HCT116 (cell line): Measurements from ENCODE around the gene LXN. TPM values are rescaled to one million over a fixed set of nuclear protein-coding genes. Genes with fewer than 3 reads are reported as not detected.

Source experiments
- ATAC-seq: fragments of 200-7000 bp; cut with Tn5 transposase; 2 replicates; pipeline ENCODE4 v1.9.1; 2020; ENCODE audit warnings: mild to moderate bottlenecking, moderate library complexity
- BruUV-seq: library from RNA; stranded (reverse); fragments of 400-500 nt; replicated peaks from 2 replicates; lab custom pipeline; 2021; lab: Mats Ljungman, UMichigan
- CTCF ChIA-PET: fragments of 300-600 bp; sonication (Branson Sonifier 250); formaldehyde crosslinking; loops from one replicate; lab custom pipeline; 2021; ENCODE audit warnings: antibody characterized with exemption; lab: Charles Lee
- POLR2A ChIA-PET: fragments of 300-600, 350-600 bp; sonication (Branson Sonifier 250); formaldehyde crosslinking; loops from one replicate; lab custom pipeline; 2021; ENCODE audit warnings: antibody characterized with exemption; lab: Charles Lee
- RAD21 ChIA-PET, 2 experiments: fragments of 300-600 bp; sonication (Branson Sonifier 250); formaldehyde crosslinking; loops; one replicate each; lab custom pipeline; 2023; ENCODE audit warnings: low total read pairs in 2 of 2; ENCODE audit not compliant: uncharacterized antibody in 2 of 2, unreplicated experiment in 2 of 2, low non-redundant PET in 1 of 2; lab: Charles Lee
- DNase-seq: peaks from one replicate; pipeline ENCODE4 v3.0.0-alpha.2; 2010; ENCODE audit warnings: low read depth, low spot score
- H2AFZ ChIP-seq: fragments of 200-600 bp; shearing (Covaris generic), sonication (generic); 2 replicates; pipeline ENCODE4 v1.6.1; 2017; ENCODE audit warnings: low read depth, mixed run types, mixed read lengths, antibody characterized with exemption, low read length; ENCODE audit not compliant: poor library complexity, severe bottlenecking
- H3K27ac ChIP-seq: 2 replicates; pipeline ENCODE4 v1.5.1; 2012; ENCODE audit warnings: low read depth, low read length
- H3K27me3 ChIP-seq: fragments of 200-600 bp; sonication (generic); 2 replicates; pipeline ENCODE4 v1.6.1; 2016; ENCODE audit warnings: mixed run types, low read length, mixed read lengths; ENCODE audit not compliant: insufficient read depth
- H3K36me3 ChIP-seq, 2 experiments: fragments of 200-500 bp in 1 of 2; fragments of 200-600 bp in 1 of 2; sonication (Bioruptor generic) in 1 of 2; sonication (generic) in 1 of 2; 2 replicates each; pipeline versions ENCODE4 v1.5.1 to v1.6.1; 2014 to 2016; ENCODE audit warnings: low read length in 2 of 2, inconsistent platforms in 1 of 2, mixed read lengths in 1 of 2, mixed run types in 1 of 2; ENCODE audit not compliant: insufficient read depth in 2 of 2, control insufficient read depth in 1 of 2
- H3K4me1 ChIP-seq, 2 experiments: fragments of 200-600 bp in 1 of 2; sonication (generic) in 1 of 2; 2 replicates each; pipeline versions ENCODE4 v1.5.1 to v1.6.1; 2012 to 2017; ENCODE audit warnings: low read length in 2 of 2, inconsistent platforms in 1 of 2, mild to moderate bottlenecking in 1 of 2, mixed read lengths in 1 of 2, mixed run types in 1 of 2, moderate library complexity in 1 of 2; ENCODE audit not compliant: insufficient read depth in 2 of 2, control insufficient read depth in 1 of 2
- H3K4me2 ChIP-seq: fragments of 200-600 bp; sonication (generic); 2 replicates; pipeline ENCODE4 v1.6.1; 2017; ENCODE audit warnings: mixed run types, low read length, mixed read lengths
- H3K4me3 ChIP-seq, 2 experiments: fragments of 200-600 bp in 1 of 2; sonication (generic) in 1 of 2; replicated peaks in 1 of 2; 2 replicates each; pipeline ENCODE4 v1.5.1; 2011 to 2016; ENCODE audit warnings: low read length in 2 of 2, control low read depth in 1 of 2, low read depth in 1 of 2, mild to moderate bottlenecking in 1 of 2, mixed read lengths in 1 of 2, mixed run types in 1 of 2
- H3K79me2 ChIP-seq: fragments of 200-600 bp; sonication (generic); 2 replicates; pipeline ENCODE4 v1.6.1; 2017; ENCODE audit warnings: mild to moderate bottlenecking, mixed run types, low read length, moderate library complexity, mixed read lengths; ENCODE audit not compliant: insufficient read depth
- H3K9ac ChIP-seq: fragments of 200-600 bp; sonication (generic); 2 replicates; pipeline ENCODE4 v1.6.1; 2016; ENCODE audit warnings: low read length, mixed read lengths
- H3K9me2 ChIP-seq: fragments of 200-600 bp; sonication (generic), shearing (Covaris generic); 2 replicates; pipeline ENCODE4 v1.6.1; 2017; ENCODE audit warnings: mixed run types, mild to moderate bottlenecking, moderate library complexity; ENCODE audit not compliant: insufficient read depth
- H3K9me3 ChIP-seq, 2 experiments: fragments of 200-500 bp in 1 of 2; fragments of 200-600 bp in 1 of 2; sonication (Bioruptor generic) in 1 of 2; sonication (generic) in 1 of 2; 2 replicates each; pipeline ENCODE4 v1.6.1; 2014 to 2017; ENCODE audit warnings: low read length in 2 of 2, mixed read lengths in 2 of 2, inconsistent platforms in 1 of 2, low read depth in 1 of 2, mild to moderate bottlenecking in 1 of 2, mixed run types in 1 of 2, moderate library complexity in 1 of 2; ENCODE audit not compliant: control insufficient read depth in 1 of 2, insufficient read depth in 1 of 2
- H4K20me1 ChIP-seq: fragments of 200-600 bp; sonication (generic), shearing (Covaris generic); 2 replicates; pipeline ENCODE4 v1.6.1; 2017; ENCODE audit warnings: mixed run types, mild to moderate bottlenecking, moderate library complexity; ENCODE audit not compliant: insufficient read depth
- ATF3 ChIP-seq: IDR thresholded peaks from 2 replicates; pipeline ENCODE4 v1.6.1; 2012
- CBX3 ChIP-seq: IDR thresholded peaks from 2 replicates; pipeline ENCODE4 v1.6.1; 2012; ENCODE audit warnings: low read depth
- CEBPB ChIP-seq: IDR thresholded peaks from 2 replicates; pipeline ENCODE4 v1.6.1; 2012; ENCODE audit warnings: low read depth
- CTCF ChIP-seq, 3 experiments: fragments of 200-600 bp in 1 of 3; sonication (generic) in 1 of 3; IDR thresholded peaks in 2 of 3; conservative IDR thresholded peaks in 1 of 3; 2 replicates each; pipeline ENCODE4 v1.5.1; 2012 to 2017; ENCODE audit warnings: low read depth in 2 of 3, low read length in 2 of 3, antibody characterized with exemption in 1 of 3, borderline replicate concordance in 1 of 3, control low read depth in 1 of 3, mild to moderate bottlenecking in 1 of 3, mixed read lengths in 1 of 3, mixed run types in 1 of 3, moderate library complexity in 1 of 3; ENCODE audit not compliant: insufficient read depth in 1 of 3
- ELF1 ChIP-seq: IDR thresholded peaks from 2 replicates; pipeline ENCODE4 v1.6.1; 2012; ENCODE audit warnings: low read depth, borderline replicate concordance
- EZH2phosphoT487 ChIP-seq: fragments of 200-600 bp; IDR thresholded peaks from 2 replicates; pipeline ENCODE4 v1.6.1; 2018; ENCODE audit warnings: antibody characterized with exemption, borderline replicate concordance
- JUND ChIP-seq: IDR thresholded peaks from 2 replicates; pipeline ENCODE4 v1.6.1; 2012
- MAX ChIP-seq: IDR thresholded peaks from 2 replicates; pipeline ENCODE4 v1.6.1; 2012
- POLR2A ChIP-seq: IDR thresholded peaks from 2 replicates; pipeline ENCODE4 v1.7.0; 2011; ENCODE audit warnings: borderline replicate concordance; ENCODE audit not compliant: insufficient read depth, insufficient read length; ENCODE audit errors: extremely low read depth
- POLR2AphosphoS5 ChIP-seq: IDR thresholded peaks from 2 replicates; pipeline ENCODE4 v1.6.1; 2011; ENCODE audit warnings: mild to moderate bottlenecking, low read depth, low read length, moderate library complexity
- SIN3A ChIP-seq: IDR thresholded peaks from 2 replicates; pipeline ENCODE4 v1.6.1; 2012; ENCODE audit warnings: low read depth
- SP1 ChIP-seq: IDR thresholded peaks from 2 replicates; pipeline ENCODE4 v1.6.1; 2012; ENCODE audit warnings: low read depth
- SRF ChIP-seq: IDR thresholded peaks from 2 replicates; pipeline ENCODE4 v1.6.1; 2012; ENCODE audit warnings: low read depth
- TCF7L2 ChIP-seq: IDR thresholded peaks from 2 replicates; pipeline ENCODE4 v1.7.0; 2011; ENCODE audit warnings: borderline replicate concordance, inconsistent platforms; ENCODE audit not compliant: insufficient read depth, insufficient read length; ENCODE audit errors: extremely low read depth
- YY1 ChIP-seq: IDR thresholded peaks from 2 replicates; pipeline ENCODE4 v1.6.1; 2011; ENCODE audit warnings: low read length, low read depth, moderate library complexity, mild to moderate bottlenecking; ENCODE audit not compliant: insufficient replicate concordance; ENCODE audit errors: extremely low read depth
- ZBTB33 ChIP-seq: IDR thresholded peaks from 2 replicates; pipeline ENCODE4 v1.6.1; 2011; ENCODE audit warnings: mild to moderate bottlenecking, low read length, moderate library complexity; ENCODE audit not compliant: insufficient replicate concordance; ENCODE audit errors: extremely low read depth
- ZFX ChIP-seq: fragments of 450-650 bp; IDR thresholded peaks from 2 replicates; pipeline ENCODE4 v1.6.1; 2017
- ZNF274 ChIP-seq: fragments of 200-500 bp; sonication (Bioruptor generic); IDR thresholded peaks from 2 replicates; pipeline ENCODE4 v1.6.1; 2014; ENCODE audit warnings: mild to moderate bottlenecking, low read depth, low read length, inconsistent platforms
- intact Hi-C: fragments of 100-400 bp; cut with micrococcal nuclease; formaldehyde crosslinking; loops from 2 replicates; pipeline ENCODE4 v1.10.0; 2022
- total RNA-seq: library from RNA; stranded (reverse); gene quantifications from one replicate; pipeline ENCODE4 v1.2.1, GENCODE V29; 2021; ENCODE audit not compliant: unreplicated experiment

The LXN gene
- total RNA-seq, 1 experiment from 2014 or later, result not detected

GRCh38 chr3:158709666-158710083, 37.2 kb upstream of the LXN start (continued):
- no peak for TF ChIP-seq CBX3
- TF ChIP-seq POLR2AphosphoS5, result no peak
- no peak for TF ChIP-seq SRF
- TF ChIP-seq ZFX, result no peak
- no peak for TF ChIP-seq SP1

- POLR2A ChIA-PET, result interaction anchor here (0.9 kb wide), 1 partner anchor 10 kb away, joined by 4 read pairs; no protein-coding TSS in a partner anchor
- CTCF ChIA-PET, result no interaction called here
- Histone ChIP-seq H3K27me3 (no peaks in the 10 kb centered on the region), H3K9me2 (no peaks in the 10 kb centered on the region), H3K27ac (no peak overlapping the region), H2AFZ (no peak overlapping the region), H3K9me3 (no peaks in the 10 kb centered on the region), H3K9ac (no peak overlapping the region), H3K4me2 (no peak overlapping the region), H3K79me2 (peaks cover 8% of the 10 kb centered on the region; the same call in 1 of the 2 replicates), H3K4me1 (no peaks in the 10 kb centered on the region), H3K4me3 (no peak overlapping the region)
- intact Hi-C loops, result no loop called here
- ATAC-seq (no peak), DNase-seq (no peak)
- BruUV-seq, result no TSS peak
- RAD21 ChIA-PET, result no interaction called here
- TF ChIP-seq SIN3A (no peak), JUND (no peak), ZBTB33 (no peak), TCF7L2 (no peak), SP1 (no peak), YY1 (no peak), ZFX (no peak), ZNF274 (no peak), CEBPB (no peak), ATF3 (no peak), POLR2A (no peak), CTCF (IDR thresholded peaks at IDR 0.05 in 2 of 3, conservative IDR thresholded peaks at IDR 0.05 in 1 of 3; ENCODE audit: borderline replicate concordance in 1 of 3, insufficient read depth in 1 of 3, low read depth in 2 of 3, low read length in 2 of 3) (no peak), SRF (no peak), EZH2phosphoT487 (no peak), ELF1 (no peak), MAX (no peak)
- TF ChIP-seq, all 23 proteins: peak for 0
- Histone ChIP-seq H3K36me3 (peaks cover 0 to 4% of the 10 kb centered on the region in 2 experiments; a peak in 1 of 4 replicates), H4K20me1 (no peaks in the 10 kb centered on the region)
Observed at GRCh38 chr3:158703566-158703965, 31.1 kb upstream of the LXN start.
